GM21367 (cell line): Measurements from ENCODE around the gene GCA.
A peak's percentile ranks its signal among the peaks of the same experiment; 100 is the strongest.

Experiments
- ATAC-seq: cut with Tn5 transposase; IDR thresholded peaks from one replicate; pipeline ENCODE4 v1.9.1; 2021; ENCODE audit not compliant: unreplicated experiment

Gene GCA, protein sequence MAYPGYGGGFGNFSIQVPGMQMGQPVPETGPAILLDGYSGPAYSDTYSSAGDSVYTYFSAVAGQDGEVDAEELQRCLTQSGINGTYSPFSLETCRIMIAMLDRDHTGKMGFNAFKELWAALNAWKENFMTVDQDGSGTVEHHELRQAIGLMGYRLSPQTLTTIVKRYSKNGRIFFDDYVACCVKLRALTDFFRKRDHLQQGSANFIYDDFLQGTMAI

DNA sequence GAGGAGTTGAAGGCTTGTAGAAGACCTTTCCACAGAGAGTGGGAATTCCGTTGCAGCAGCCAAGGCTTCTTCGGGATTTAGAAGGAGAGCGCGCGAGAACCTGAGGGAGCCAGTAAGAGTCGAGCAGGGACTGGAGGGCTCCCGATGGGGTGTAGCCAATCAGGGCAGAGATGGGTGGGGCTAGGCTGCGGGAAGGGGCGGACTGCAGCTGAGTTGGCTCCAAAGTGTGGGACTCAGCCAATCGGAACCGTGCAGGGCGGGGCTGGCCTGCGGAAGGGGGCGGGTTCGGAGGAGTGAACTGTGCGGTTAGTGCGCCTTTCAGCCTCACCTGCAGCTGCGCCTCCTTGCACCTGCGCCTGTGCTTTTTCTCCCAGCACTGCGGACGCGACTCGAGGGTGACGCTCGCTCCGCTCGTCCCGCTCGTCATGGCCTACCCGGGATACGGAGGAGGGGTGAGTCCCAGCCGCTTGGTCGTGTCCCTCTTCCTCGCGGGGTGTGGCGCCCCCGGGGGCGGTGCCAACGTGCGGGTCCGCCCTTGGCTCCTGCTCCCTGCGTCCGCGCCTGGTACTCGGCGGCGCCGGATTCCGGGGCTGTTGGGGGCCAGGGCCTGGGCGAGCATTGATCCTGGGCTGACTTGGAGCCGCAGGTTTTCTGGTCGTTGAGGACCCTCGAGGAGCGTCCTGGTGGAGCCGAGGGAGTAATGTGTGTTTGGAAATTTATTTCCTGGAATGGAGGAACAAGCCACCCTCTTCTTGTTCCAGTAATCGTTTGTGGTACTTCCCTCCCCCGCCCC lies at the start of gene GCA:
Gene GCA (plus strand): TSS at position 309 of the 793 bp plus-strand sequence. CDS start 117 bp downstream, at position 426.
- ATAC-seq = peak; percentile 99

DNA sequence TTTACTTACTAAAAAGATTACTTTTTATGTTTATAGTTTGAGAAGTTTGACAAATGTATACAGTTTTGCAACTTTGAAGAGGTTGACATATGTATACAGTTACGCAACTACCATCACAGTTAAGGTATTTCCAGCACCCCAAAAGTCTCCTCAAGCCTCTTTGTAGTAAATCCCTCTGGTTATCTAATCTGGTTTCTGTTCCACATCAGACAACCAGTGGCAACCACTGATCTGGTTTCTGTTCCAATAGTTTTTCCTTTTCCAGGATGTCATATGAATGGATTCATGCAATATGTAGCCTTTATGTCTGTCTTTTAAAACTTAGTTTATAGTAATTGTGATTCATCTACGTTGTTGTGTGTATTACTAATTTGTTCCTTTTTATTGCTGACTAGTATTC lies 48.9 kb upstream of the GCA start:
- ATAC-seq = no peak

- peak; percentile 47 for ATAC-seq
Measured at GRCh38 chr2:162297925-162298552, 45.9 kb upstream of the GCA start.

DNA sequence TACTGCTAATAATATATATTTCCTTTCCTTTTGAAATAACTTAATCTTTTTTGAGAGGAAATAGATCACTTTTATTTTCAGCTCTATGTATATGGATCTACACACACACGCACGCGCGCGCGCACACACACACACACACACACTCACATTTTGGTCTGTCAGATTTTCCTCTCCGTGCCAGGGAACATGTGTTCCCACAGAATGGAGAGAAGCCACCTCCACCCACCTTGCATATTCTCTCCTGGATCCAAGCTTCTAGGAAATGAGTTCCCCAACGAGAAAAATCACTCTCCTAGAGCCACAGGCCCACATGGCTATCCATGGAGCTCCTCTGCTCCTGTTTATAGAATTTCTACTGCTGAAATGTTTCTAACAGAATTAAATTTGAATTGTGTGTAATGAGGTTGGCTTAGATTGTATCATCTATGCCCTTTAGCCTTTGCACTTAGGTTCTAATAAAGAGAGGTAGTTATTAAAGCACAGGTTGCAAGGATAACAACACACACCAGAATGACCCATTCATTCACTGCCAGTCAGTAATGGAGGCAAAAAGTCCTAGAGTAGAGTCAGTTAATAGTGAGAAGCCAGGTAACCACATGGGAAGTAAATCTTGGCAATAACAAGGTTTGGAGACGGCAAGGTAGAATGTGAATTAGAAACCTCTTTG lies 45.1 kb upstream of the GCA start:
- no peak for ATAC-seq

DNA sequence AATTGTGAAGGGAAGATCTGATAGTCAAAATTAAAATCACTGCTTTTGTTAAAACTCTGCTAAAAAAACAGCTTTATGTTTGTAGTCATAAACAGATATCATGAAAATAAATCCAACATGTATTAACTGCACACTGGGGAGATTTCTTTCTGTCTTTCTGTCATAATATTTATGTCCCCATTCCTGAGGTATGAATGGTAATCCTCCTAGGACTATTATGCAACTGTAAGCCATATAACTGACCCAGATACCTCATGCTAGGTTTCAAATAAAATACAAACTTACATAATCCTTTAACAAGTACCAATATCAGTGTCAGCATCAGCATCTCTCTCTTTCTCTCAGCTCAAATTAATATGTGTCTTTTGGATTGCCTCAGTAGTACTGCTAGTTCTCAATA lies 43.7 kb upstream of the GCA start:
- ATAC-seq = no peak

GRCh38 chr2:162301151-162301804 lies 42.7 kb upstream of the GCA start:
- peak; percentile 58 for ATAC-seq

DNA sequence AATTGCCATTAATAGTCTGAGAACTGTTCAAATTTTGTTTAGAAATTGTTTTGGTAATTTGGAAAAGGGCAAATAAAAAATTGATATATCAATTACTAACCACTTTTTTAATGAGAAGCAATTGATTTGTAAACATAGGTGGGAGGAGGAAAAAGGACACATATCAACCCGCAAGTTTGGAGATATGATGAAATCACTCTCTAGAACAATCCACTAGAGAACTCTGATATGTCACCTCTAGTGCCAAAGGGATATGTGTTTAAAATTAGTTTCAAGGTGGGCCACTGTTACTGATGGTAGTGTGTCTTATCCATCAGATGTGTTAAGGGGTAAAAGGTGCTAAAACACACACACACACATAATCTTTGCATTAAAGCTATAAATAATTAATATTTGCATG lies 42.1 kb upstream of the GCA start:
- no peak for ATAC-seq

DNA sequence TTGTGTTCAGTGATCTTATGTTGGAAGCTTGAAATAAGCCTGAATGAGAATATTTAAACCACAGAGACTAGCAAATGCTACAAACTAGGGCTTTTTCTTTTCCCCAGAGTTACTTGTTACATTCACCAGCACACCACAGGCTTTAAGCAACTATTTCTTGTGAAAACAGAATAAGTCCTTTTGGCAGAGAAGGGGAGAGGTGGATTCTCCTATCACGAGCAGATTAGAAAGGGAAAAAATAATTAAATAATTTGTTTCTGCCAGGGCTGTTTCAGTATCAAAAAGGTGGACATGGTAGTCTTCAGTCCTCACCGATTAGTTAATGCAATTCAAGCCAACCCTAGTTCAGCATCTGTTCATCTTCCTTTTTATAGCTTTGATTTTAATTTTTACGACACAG lies 38.0 kb upstream of the GCA start:
- ATAC-seq = no peak

DNA sequence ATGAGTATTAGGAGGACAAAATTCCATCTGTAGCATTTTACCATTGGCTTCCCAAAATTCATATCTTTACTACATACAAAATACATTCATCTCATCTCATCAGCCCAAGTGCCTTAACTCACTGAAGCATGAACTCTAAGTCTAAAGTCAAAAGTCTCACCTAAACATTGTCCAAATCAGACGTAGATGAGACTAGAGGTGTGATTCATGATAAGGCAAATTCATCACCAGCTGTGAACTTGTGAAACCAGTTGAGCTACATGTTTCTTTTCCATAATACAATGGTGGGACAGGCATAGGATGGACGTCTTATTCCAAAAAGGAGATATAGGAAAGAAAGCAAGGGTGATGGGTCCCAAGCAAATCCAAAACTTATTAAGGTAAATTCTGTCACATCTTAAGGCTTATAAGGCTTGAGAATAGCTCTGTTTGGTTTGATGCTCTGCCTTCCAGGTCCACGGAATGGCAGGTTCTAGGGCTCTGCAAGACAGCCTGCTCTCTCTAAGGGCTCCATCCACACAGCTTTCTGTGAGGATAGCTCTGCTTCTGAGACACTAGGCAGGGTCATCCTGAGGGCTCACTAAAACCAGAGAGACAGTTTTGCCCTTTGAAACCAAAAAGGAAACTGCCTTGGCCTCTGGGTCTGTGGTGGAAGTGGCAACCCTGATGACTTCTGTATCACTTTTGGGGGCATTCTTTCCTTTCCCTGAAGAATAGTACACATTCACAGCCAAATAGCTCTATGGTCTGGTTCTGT lies 35.0 kb upstream of the GCA start:
- peak; percentile 65 for ATAC-seq

- ATAC-seq = no peak
Measured at GRCh38 chr2:162312853-162313252, 31.1 kb upstream of the GCA start.

DNA sequence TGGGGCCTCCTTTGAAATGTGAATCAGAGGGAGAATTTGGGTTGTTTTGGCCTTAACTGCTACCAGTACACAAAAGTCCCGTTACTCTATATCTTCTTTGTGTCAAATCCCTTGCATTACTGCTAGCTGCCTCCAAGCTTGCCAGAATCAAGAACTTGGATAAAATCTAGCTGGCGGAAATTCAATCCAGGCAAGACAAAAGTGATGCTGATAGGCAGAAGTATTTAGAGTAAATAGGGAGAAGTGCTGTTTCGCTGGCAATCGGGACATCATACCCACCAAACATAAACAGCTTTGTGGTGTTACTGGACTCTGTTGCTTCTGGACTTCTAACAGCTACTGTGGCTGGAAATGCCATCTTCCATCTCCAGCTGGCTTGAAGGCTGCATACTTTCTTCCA lies 28.0 kb upstream of the GCA start:
- no peak for ATAC-seq

DNA sequence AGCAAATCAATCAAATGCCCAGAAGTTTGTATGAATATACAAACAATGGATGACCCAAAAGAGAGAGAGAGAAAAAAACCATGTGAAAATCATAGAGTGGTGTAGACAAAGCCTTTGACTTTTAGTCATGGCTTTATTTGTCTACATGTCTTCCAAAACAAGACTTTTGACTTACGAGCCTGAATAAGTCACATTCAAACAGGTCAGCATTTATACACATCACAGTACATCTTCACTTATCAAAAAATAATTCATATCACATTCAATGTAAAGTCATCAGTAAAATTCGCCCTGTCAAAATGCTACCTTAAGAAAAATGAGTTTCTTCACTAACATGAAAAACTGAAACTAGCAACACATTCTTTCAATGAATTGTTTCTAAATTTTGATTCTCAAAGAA lies 27.3 kb upstream of the GCA start:
- no peak for ATAC-seq

DNA sequence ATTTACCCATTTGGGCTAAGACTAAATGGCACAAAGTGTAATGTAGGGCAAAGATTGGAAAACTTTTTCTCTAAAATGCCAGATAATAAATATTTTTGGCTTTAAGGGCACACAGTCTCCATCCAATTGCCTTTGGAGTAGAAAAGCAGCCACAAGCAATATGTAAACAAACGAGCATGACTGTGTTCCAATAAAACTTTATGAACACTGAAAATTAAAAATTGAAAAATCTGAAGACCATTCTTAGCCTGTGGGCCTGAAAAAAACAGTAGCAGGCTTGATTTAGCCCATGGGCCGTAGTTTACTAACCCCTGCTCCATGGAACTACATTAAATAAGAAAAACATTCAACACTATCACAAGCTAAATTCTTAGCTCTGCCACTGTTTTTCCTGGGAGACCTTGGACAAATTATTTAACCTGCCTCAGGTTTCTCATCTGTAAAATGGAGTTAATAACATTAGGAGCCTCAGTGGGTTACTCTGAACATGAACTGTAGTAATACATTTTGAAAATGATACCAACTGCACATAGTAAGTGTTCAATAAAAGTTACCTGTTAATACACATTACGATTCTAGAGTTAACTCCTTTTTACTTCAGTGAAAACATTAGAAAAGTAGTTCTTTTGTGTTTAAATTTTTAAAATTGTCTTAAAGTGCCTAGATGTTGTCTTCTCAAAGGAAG lies 26.7 kb upstream of the GCA start:
- ATAC-seq = no peak

- ATAC-seq = peak; percentile 8
Measured at GRCh38 chr2:162317861-162318327, 26.0 kb upstream of the GCA start.

DNA sequence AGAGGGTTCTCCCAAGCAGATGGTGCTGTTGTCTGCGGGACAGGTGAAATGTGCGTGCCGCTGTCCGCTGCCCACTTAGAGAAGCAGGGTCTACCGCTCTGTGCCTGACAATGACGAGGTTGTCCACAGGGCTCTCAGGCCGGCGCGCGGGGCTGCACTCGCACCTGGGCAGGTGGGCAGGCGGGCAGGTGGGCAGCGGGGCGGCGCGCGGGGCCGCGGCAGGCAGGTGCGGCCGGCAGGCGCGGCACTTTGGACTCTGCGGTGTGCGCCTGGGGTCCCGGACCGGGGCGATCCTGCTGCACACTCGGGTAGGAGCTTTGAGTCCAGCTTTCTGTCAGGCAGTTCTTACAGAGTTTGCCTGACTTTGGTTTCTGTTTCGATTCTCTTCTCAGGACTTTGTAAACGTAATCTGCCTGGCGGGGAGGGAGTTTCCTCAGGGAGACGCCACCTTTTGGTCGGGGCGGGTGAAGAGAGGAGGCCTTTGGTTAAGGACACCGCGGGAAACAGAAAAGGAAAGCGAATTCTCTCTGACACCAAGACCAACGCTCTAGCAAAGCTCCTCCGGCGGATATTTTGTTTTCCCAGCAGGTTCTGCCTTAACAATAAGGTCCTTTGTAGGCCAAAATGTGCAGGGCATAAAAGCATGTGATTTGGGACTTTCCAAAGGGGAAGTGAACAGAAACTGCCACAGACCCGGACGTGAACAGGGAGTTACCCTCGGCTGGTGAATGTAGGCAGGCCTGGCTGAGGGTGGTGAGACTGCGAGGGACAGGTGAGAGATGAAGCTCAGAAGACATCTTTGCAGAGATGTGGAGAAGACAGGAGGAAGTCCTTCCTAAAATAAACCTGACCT lies 25.4 kb upstream of the GCA start, which contains the start of gene IFIH1:
Gene IFIH1 (minus strand): TSS at position 357 of the 853 bp plus-strand sequence. CDS start 377 bp downstream, outside the sequence.
- ATAC-seq = peak; percentile 77

DNA sequence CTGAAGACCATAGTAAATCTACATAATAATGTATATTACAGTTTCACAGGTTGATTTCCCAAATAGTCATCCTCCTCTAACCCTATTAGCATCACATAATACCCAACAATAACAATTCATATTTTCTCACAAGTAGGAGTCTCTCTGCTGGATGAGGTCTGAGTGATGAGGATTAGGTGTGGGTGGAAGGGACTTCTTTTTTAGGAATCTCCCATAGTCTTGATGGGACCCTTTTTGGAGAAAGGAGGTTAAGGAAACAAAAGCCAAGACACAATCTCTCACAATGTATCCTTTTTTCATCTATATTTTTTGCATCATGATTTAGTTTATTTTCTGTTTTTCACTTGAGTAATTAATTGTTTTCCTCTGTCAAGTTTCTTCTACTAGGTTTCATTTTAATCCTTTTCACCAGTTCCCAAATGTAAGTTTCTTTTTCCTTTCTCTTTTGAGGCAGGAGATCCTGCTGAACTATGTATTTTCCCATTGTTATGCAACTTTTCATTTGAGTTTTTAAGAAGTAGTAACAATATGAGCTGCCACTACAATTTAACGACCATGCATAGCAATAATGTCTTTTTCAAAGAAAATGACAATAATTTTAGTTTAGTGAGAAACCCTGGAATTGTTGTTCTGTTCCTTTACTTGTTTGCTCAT lies 22.9 kb upstream of the GCA start:
- ATAC-seq = no peak

GRCh38 chr2:162324953-162325352 lies 19.0 kb upstream of the GCA start:
- ATAC-seq = no peak

DNA sequence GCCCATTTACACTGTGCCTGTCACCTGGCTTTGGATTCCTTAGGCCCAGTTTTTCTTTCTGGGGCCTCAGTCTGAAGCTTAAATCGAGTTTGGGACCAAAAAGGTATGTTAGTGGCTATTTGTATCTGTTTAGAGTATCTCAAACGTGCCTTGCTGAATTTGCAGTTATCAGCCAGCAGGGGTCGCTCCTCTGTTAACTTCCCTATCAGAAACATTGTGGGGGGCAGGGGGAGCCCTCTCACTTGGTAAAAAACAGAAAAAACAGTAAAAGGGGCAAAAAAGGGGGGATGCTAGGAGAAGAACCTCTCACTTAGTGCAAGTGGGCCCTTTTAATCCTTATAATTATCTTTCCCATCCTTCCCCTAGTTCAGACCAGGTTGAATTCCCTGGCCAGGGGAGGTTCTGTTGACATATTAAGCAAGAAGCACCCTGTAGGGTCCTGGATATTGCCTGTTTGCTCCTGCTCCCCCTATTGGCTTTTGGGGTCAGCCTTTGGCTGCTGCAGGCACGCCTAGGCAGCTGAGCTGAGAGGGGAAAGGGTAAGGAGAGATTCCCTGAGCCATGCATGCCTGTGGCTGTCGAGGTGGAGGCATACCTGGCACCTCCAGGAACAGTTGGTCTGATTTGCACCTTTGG lies 16.7 kb upstream of the GCA start:
- no peak for ATAC-seq
